ES-I3 (cell line): ENCODE results near the gene G2E3.

ENCODE experiments used
- H3K36me3 ChIP-seq: 2 replicates; pipeline ENCODE4 v1.6.1; 2013; ENCODE audit warnings: mild to moderate bottlenecking, low read length, control low read depth, moderate library complexity; ENCODE audit not compliant: insufficient read depth
- H3K4me1 ChIP-seq: 2 replicates; pipeline ENCODE4 v1.6.1; 2013; ENCODE audit warnings: mild to moderate bottlenecking, control low read depth, low read length; ENCODE audit not compliant: insufficient read depth
- H3K9ac ChIP-seq: 2 replicates; pipeline ENCODE4 v1.6.1; 2013; ENCODE audit warnings: low read depth, mild to moderate bottlenecking, low read length, moderate library complexity
- H3K9me3 ChIP-seq: 2 replicates; pipeline ENCODE4 v1.6.1; 2013; ENCODE audit warnings: mild to moderate bottlenecking, low read length, moderate library complexity; ENCODE audit not compliant: control insufficient read depth, insufficient read depth

The G2E3 gene, protein sequence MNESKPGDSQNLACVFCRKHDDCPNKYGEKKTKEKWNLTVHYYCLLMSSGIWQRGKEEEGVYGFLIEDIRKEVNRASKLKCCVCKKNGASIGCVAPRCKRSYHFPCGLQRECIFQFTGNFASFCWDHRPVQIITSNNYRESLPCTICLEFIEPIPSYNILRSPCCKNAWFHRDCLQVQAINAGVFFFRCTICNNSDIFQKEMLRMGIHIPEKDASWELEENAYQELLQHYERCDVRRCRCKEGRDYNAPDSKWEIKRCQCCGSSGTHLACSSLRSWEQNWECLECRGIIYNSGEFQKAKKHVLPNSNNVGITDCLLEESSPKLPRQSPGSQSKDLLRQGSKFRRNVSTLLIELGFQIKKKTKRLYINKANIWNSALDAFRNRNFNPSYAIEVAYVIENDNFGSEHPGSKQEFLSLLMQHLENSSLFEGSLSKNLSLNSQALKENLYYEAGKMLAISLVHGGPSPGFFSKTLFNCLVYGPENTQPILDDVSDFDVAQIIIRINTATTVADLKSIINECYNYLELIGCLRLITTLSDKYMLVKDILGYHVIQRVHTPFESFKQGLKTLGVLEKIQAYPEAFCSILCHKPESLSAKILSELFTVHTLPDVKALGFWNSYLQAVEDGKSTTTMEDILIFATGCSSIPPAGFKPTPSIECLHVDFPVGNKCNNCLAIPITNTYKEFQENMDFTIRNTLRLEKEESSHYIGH

DNA sequence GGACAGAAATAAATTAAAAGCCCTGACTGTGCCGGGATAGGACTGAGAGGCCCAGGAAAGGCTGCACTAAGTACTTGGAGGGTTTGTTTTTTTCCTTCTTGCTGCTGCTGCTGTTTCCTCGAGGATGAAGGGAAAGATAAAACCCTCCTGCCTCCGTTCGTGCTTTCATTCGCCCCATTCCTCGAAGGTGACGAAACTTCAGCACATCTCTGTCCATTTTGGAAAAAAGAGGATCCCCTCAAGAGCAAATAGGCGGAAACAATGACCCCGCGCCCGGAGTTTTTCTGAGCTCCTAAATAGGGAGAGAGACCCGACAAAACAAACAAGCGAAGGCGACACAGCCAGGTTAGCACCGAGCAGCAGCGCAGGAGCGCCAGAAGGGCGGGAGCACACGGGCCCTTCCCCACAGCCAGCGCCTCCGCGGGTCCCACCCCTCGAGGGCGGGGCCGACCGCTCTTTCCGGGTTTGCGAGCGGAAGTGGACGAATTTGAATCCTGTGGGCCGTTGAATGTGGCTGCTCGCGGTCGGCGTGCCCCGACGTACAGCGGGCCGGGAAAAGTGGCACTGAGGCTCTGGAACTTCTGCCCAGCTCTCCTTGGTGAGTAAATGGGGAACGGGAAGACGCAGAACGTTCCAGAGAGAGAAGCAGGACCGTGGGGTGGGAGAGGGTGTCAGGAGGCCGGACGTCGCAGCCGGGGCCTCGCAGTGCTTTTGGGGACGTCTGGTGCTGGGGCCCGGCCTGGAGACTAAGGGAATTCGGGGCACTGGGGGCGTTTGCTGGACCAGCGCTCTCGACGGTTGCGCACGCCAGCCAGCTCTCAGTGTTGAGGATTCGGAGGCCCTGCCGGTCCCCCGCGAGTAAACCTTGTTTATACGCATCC, at the start of gene G2E3:
G2E3 (plus strand) TSS at position 484 of the 881 bp plus-strand sequence. CDS start 21,922 bp downstream, outside the sequence.
- Histone ChIP-seq H3K4me1 (peaks cover 8% of the 10 kb centered on the region; the same call in 1 of the 2 replicates), H3K36me3 (0 out of 2 replicates have a peak, but pooled peaks cover 3% of the 10 kb centered on the region), H3K9ac (peak within 1 kb of the TSS; percentile 99), H3K9me3 (no peaks in the 10 kb centered on the region)

DNA sequence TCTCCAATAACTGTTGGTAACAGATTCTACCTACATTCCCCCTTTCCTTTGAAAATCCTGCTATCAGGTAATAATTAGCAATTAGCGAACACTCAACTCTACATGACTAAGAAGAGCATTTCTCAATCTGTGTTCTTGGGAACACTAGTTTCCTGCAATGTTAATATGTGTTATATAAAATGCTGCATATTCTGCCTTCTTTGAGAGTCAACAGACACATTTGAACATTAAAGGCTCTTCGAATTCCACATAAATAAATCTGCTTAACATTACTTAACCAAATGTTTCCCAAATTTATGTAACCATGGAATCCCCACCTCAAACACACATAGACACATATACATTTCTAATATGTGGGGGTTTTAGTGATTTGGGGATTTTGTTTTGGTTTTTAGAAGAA, 41.2 kb upstream of the G2E3 start:
- Histone ChIP-seq H3K36me3 (no peaks in the 10 kb centered on the region), H3K9me3 (no peaks in the 10 kb centered on the region), H3K4me1 (no peaks in the 10 kb centered on the region), H3K9ac (no peak overlapping the region)

DNA sequence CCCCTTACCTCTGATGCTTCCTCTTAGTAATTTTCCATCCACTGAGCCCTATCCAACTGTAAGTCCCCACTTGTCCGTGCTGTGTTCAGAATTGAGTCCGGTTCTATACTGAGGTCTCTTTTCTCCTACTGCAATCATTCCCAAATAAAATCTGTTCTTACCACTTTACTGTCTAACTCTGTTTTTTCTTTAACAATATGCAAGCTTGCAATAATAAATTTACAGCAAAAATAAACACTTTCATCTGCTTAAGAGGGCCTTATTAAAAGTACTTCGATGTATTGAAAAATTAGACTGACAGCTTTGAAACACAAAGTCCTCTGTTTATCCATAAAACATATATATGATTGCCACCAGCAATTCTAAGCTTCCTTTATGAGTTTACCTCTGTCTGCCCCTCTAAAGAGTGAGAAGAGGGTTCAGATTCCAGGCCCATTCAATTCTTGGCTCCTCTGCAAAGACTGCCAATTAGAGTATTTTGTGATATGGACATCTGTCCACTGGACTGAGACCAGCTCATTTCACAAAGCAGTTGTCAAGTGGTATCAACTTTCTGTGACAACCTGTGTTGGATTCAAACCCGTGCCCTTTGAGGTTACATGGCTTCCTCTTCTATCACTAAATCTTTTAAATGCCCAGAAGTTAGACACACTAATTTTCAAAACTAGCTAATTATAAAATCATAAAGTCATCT, 39.9 kb upstream of the G2E3 start:
- H3K36me3 ChIP-seq: no peaks in the 10 kb centered on the region
- H3K9ac ChIP-seq: no peak overlapping the region
- H3K9me3 ChIP-seq: no peaks in the 10 kb centered on the region
- no peaks in the 10 kb centered on the region for H3K4me1 ChIP-seq

DNA sequence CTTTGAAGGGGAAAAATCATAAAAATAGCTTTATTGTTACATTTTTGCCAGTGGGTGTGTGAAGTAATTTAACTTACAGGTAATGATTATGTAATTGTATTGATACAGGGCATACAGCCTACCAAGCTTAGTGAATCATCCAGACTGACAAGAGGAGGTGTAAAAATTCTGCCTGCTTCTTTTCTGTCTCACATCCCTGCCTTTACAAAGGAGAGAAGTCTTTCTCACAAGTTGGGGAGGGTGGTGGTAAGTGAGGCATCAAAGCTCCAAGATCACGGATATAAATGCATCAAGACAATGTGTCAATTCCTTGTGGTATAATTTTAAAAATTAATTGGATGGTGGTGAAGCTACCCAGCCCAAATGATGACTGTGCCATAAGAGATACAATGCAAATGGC, 39.0 kb upstream of the G2E3 start:
- no peaks in the 10 kb centered on the region for H3K9me3 ChIP-seq
- H3K36me3 ChIP-seq: no peaks in the 10 kb centered on the region
- H3K9ac ChIP-seq: no peak overlapping the region

DNA sequence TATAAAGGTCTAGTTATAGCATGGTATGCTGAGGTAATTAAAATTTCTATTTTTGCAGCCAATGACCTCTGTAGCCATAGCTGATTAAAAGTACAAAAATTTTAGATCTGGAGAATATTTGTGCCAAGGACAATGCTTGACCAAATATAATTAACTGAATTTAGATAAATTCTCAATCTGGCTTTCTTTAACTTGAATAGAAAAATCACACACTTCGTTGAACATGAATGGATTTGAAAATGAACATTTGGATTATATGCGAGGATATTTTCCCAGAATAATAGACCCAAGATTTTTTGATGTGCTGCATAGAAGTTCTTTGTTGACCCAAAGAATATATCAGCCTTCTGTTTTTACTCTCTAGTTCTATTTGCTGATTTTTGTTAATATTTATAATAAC, 38.4 kb upstream of the G2E3 start:
- Histone ChIP-seq H3K4me1 (no peaks in the 10 kb centered on the region), H3K9ac (no peak overlapping the region), H3K9me3 (no peaks in the 10 kb centered on the region), H3K36me3 (no peaks in the 10 kb centered on the region)

More for the DNA sequence above, 39.0 kb upstream of the G2E3 start:
- no peaks in the 10 kb centered on the region for H3K4me1 ChIP-seq

DNA sequence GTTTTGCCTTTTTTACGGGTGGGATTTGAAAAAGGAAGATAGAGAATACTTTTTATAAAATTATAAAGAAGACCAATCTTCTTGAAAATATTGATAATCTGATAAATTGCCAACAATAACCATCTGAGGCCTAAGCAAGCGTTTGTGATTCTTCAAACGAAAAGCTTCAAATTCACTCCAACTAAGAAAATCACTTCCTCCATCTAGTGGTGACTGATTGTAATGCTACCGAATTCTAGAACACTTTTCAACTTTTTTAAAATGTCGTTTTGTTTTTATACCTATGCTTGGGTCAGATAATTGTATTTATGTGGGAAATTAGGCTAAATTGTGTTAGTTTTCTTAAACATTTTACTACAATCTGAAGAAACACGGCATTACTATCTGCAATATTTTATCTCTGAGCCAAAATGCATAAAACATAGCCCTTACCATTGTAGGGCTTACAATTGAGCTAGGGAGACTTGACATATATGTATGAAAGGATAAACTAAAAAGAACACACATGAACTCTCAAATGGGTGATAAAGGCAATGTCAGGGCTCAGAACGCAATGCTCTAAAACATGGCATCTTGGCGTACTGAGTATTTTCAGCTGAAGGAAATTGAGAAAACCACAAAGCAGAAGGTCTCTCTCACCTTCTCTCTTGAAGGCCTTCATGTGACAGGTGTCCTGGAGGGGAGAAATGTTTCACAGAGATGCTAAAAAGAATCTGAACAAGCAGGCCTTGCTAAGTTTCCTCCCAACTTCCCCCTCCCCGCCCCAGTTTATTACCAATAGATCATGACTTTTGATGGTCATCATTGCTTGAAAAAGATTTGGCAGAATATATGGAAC, 36.8 kb upstream of the G2E3 start:
- H3K9me3 ChIP-seq: no peaks in the 10 kb centered on the region
- no peaks in the 10 kb centered on the region for H3K36me3 ChIP-seq
- no peak overlapping the region for H3K9ac ChIP-seq
- H3K4me1 ChIP-seq: no peaks in the 10 kb centered on the region

DNA sequence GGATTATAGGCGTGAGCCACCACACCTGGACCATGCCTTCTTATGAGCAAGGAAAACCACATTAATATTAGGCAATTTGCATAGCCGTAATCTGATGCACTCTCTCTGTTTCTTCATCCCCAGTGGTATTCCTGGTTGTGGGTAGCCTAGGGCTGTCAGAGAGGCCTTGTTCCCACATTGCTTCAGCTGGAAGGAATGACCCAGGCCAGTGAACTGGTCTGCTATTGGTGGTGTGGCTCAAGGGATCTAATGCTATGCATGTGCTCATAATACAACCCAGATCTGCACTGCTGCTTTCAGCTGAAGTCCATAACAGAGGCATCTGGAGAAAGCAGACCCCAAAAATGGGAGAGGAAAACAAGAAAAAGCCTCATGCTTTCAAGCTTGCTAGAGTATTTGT, 33.1 kb upstream of the G2E3 start:
- H3K4me1 ChIP-seq: peaks cover 10% of the 10 kb centered on the region; the same call in 1 of the 2 replicates
- H3K9me3 ChIP-seq: no peaks in the 10 kb centered on the region
- no peak overlapping the region for H3K9ac ChIP-seq
- H3K36me3 ChIP-seq: no peaks in the 10 kb centered on the region

DNA sequence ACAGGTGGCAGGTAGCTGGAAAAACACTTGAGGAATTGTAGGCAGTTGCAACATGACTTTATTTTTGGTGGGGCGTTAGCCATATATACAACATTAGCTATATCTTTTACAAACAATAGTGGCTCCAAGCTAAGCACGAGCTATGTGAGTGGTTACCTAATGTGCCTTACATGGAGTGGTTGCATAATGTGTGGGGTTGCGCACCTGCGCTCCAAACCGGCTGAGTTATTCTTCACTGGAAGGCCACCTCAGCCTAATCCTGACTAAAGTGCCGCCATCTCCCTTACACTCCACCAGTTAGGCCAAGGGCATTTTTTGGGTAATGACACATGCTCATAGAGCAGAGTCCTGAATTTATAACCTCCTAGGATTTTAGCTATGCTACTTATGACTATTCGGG, 31.8 kb upstream of the G2E3 start:
- H3K4me1 ChIP-seq: peaks cover 10% of the 10 kb centered on the region; the same call in 1 of the 2 replicates
- no peaks in the 10 kb centered on the region for H3K36me3 ChIP-seq
- no peaks in the 10 kb centered on the region for H3K9me3 ChIP-seq
- no peak overlapping the region for H3K9ac ChIP-seq

DNA sequence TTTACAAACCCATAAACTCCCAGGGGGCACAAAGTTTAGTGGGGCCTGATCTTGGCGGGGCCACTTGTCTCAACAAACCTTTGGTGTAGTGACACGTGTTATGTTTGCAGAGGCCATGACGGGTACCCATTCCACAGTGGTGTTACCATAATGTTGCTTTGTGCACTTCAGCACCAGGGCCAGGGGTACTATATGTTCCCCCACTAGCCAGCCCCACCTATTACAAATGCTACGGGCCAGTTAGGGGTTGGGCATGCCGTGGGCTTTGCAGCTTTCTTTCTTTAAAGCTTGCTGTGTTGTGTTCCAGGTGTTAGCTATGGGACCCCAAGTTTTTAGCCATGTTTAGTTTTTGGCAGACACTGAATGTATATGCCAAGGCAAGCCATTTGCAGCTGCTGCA, 30.8 kb upstream of the G2E3 start:
- Histone ChIP-seq H3K4me1 (peaks cover 10% of the 10 kb centered on the region; the same call in 1 of the 2 replicates), H3K36me3 (no peaks in the 10 kb centered on the region), H3K9ac (no peak overlapping the region), H3K9me3 (no peaks in the 10 kb centered on the region)

DNA sequence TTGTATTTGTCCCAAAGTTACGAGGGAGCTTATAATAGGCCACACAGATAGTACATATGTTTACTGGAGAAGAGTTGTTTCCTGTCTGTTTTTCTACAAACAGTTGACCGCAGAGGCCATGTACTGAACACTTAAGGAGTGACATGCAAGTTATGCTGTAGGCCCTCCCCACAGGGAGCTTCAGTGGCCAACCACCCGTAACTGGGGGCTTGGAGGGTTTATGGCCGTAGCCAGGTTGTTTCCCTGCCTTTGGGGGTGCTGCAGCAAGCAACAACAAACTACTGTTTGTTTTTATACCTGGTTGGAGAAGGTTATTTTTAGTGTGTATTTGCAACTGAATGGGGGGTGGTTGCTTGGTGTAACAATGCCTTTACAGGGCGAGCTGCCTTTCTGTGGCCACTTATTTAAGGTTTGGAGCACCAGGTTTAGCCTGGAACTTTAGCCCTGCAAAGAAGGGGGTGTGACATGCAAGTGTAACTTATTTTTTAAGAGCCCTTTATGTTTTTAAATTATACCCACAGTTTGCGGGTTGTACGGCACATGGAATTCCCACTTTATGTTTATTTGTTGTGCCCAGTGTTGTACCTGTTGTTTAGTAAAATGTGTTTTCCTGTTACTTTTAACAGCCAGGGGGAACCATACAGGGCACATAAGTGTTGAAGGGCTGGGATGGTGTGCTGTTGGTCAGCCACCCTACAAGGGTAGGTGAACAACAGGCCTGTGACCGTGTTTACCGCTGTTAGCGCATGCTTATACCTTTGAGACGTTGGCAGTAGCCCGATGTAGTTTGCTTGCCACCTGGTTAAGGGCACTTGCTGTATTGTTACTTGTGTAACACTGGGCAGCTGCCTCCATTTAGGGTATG, 29.9 kb upstream of the G2E3 start:
- no peaks in the 10 kb centered on the region for H3K36me3 ChIP-seq
- no peak overlapping the region; the same call in 1 of the 2 replicates for H3K9ac ChIP-seq
- no peaks in the 10 kb centered on the region for H3K9me3 ChIP-seq
- H3K4me1 ChIP-seq: peaks cover 10% of the 10 kb centered on the region; the same call in 1 of the 2 replicates

DNA sequence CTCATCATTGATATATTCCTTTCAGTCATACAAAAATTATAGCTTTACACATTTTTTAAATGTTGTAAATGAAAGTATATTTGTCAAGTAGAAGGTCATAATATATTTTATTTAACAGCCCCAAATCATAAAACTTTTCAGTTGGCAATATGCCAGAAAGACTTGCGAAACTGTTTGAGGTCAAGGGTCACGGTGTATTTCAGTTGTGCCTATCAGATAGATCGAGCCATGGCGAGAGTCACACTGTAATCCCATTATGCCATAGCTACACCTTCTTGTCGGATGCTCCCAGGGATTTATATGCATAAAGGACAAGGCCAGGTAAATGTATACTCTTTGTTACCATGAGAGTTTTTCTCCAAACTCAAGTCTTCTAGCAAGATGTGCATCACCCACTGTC, 26.7 kb upstream of the G2E3 start:
- Histone ChIP-seq H3K9ac (no peak overlapping the region), H3K36me3 (no peaks in the 10 kb centered on the region), H3K9me3 (no peaks in the 10 kb centered on the region), H3K4me1 (peaks cover 10% of the 10 kb centered on the region; the same call in 1 of the 2 replicates)

DNA sequence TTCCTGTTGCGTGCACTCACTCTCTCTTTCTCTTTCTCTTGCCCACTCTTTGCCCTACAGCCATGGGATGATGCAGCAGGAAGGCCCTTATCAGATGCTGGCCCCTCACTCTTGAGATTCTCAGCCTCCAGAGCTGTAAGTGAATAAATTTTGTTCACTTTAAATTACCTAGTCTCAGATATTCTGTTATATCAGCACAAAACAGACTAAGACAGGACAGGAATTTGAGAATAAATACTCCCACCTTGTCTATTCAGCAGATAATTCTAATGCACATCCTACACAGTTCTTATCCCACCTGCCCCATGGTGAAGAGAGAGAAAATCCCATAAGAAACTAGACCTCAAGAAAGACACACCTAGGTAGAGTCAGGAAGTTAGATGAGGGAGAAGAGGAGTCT, 25.8 kb upstream of the G2E3 start:
- no peak overlapping the region for H3K9ac ChIP-seq
- no peaks in the 10 kb centered on the region for H3K36me3 ChIP-seq
- no peaks in the 10 kb centered on the region for H3K9me3 ChIP-seq
- peaks cover 10% of the 10 kb centered on the region; the same call in 1 of the 2 replicates for H3K4me1 ChIP-seq
